ENCODE measurements around the gene TASOR2. TPM values are rescaled to one million over a fixed set of nuclear protein-coding genes. Genes with fewer than 3 reads are reported as not detected.

Gene TASOR2
- polyA plus RNA-seq, 10 donors, result 24.9 to 38.7 (median 34.1) TPM

DNA sequence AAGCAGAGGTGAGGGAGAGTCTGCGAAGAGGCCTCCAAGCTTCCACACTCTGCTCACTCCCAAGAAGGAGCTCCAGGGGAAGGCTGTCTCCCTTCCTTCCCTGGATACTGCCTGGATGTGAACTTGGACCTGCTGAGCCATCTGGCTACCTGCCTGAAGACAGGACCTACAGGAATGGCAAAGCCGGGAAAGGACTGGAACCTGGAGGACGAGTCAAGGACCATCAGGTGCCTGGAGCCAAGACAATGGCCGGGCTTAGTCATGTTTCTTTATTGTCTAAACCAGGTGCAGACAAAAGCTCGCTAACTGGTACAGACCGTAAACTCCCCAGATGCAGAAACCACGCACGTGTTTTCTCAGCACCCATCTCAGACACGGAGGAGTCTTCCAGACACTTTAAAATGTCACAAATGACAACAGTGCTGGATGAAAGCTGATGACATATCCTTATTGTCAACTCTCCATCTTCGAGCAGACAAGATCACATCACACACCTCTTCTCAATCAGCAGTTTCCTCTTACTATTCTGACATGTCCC is 30.4 kb upstream of the TASOR2 start:
- no peak for DNase-seq

DNA sequence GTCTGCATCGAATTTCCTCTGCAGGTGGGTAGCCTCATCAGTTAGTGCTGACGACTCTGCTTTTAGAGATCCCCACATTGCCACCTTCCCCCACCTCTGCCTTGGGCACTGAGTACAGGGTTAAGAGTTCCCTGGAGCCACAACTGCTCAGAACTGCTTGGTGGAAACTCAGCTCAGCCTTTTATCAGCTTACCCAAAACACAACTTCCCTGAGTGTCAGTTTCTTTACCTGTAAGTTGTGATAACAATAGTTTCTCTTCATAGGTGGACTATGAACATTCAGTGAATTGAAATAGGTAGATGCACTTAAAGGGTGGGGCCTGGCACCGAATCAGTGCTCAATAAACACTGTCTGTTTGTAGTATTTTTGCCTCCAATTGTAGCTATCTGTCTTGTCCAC is 29.5 kb upstream of the TASOR2 start:
- no peak for DNase-seq

DNA sequence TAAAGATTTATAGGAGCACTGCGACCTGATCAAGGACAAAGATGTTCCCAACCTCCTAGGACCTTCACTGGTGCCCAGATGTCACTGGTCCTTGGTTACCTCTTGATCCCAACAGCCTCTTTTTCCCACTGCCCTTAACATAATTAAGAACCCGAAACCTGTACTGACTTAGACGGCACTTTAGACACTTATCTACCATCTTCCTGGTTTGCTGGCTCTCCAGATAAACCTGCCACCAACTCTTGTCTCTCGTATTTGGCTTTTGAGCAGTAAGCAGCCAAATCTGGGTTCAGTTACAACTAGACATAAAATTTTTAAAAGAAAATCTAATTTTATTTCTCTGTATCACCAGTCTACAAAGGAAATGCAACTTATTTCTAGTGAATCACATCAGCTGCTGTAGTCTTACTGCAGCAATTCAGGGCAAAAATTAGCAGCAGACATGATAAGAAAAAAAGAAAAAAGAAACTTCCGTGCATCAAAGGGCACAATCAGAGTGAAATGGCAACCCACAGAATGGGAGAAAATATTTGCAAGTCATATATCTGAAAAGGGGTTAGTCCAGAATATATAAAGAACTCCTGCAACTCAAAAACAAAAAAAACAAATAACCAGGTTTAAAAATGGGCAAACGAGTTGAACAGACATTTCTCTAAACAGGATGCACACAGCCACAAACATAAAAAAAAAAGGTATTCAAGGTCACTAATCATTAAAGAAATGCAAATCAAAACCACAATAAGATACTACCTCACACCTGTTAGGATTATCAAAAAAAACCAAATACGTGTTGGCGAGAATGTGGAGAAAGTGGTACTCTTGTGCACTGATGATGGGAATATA is 27.7 kb upstream of the TASOR2 start:
- no peak for DNase-seq

DNA sequence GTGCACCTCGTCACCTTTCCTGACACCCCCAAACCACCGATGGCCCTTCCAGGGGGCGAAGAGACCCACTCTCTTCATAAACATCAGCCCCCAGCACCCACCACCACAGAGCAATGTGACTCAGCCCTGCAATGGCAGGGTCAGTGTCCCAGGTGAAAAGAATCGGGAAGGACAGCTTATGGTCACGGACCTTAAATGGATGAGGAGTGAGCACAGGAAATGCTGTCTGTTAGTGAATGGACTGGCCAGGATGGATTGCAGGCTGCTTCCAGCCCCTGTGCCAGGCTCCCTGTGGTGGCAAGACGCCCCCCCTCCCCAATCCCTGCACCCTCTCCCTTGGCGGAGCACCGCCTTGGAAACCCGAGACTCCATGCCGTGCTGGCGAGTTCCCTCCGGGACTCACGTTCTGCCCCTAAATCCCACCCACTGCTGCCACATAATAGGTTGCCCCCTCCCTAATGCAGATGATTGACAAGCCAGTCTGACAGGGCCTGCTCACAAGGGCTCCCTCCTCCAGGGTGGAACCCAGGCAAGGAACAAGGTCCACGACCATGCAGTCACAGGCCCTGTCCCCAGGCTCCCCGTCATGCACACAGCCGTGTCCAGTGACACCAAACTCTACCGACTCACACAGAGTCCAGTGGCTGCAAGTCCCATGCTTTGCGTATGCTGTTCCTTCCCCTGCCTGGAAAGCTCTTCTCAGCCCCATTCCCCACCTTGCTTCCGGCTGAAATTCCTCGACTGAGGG is 25.6 kb upstream of the TASOR2 start:
- no peak for DNase-seq

DNA sequence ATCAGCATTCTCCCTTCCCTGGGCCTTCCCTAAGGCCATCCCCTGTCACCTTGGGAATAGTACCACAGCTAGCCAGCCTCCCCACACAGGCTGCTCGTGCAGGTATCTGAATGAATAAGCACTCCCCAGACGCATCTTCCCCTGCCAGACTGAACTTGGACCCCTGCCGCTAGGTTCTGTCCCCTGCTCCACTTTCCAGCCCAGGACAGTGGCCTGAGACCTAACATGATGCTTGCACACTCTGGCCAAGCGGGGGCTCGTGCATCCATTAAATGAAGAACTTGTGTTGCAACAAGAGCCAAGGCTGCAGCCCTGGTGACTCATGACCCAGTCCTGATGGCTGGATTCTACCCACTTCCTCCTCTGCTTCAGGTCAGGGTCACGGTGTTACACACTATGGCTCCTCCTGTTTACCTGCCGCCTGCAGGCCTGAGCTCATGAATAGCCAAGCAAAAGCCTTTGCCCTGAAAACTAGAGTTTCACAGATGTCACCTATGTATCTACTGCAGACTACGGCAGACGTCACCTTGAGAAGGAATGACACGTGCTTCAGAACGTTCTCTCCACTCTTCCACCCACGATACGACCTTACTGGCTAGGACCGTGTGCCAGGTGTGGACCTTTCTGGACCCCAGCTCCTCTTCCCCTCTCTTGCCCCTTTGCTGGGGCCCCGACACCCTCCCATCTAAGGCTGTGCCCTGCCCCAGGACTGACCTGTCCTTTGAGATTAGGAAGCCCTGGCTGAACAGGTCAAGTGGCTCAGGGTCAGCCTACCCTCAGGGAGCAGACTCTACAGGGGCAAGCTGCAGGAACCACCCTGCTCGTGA is 24.7 kb upstream of the TASOR2 start:
- no peak for DNase-seq

DNA sequence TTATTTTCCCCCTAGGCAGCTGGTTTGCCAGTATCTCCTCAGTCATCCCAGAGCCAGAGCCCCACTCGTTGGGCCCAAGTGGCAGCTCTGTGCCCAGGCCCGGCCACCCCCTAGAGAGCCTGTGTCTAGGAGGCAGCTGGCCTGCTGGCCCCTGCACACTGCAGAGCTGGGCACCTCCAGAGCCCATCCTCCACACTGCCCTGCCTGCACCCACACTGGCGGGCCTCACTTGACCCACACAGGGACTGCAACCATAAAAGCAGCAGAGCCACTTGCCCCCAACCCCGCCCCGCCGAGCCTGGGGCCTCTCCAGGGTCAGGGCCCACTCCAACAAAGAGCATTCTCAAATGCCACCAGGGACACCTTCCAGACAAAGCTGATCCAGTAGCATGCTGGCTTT is 23.6 kb upstream of the TASOR2 start:
- DNase-seq, result no peak

DNA sequence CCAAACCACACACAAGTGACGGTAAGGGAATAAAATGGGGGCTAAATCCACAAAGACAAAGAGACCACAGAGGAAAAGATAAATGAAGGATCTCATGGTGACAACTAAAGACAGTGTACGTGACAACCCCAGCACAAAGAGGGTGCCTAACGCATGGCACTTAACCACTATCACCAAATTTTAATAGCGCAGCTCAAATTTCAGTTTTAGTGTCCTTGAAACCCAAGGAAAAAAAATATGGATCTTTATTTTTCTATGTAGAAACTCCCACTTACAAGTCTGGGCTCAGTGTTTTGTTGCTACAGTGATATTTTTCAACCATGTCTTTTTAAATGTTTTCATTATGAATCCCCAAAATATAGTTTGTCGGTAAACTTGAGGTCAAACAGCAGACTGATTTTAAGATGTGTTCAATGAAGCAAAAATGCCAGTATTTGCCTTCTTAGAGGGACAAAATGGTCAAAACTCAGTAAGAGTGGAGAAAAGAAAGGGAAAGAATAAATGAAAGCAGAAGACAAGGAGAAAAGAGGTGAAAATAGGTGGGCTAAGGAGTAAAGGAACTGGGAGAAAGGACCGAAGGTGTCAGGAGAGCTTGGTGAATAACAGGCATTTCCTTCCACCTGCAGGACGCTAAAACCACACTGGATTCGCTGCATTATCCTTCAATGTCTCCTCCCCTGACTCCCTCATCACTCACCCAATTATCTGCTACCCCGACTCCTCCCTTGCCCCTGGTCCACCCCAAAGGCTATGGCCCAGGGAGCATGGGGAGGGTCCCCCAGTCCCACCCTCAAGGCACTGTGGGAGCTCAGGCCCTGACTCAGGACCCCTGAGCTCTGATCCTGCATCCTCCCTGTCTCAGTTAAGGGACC is 21.7 kb upstream of the TASOR2 start:
- no peak for DNase-seq

DNA sequence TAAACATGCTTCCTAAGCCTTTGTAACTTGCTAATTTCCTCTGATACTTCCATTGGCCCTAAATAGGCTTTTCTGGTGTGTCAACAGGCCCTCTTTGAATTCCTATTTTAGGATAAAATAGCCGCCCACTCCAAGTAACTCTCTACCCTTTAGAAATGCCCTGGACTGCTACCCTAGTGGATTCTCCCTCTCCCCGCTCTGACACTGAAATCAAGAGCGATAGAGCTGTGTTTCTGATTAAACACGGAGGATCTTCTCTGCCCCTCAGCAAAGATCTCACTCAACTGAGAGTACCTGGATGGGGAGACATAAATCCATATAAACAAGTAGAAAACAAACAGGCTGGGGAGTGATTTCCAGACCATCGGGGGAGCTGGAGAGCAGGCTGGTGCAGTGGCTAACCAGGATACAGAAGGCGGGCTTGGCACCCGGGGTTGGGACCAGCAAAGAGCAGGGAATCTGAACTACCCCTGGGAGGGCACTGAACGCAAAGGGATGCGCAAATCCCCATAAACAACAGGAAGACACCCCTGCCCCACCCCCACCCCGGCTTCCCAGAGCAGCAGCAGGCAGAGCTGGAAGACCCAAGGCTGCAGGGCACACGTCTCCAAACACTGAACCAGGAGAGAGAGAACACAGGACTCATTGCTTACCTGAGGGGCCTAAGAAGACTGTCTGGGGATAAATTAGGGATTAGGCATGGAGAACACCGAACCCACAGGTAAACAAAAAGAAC is 20.8 kb upstream of the TASOR2 start:
- no peak for DNase-seq

DNA sequence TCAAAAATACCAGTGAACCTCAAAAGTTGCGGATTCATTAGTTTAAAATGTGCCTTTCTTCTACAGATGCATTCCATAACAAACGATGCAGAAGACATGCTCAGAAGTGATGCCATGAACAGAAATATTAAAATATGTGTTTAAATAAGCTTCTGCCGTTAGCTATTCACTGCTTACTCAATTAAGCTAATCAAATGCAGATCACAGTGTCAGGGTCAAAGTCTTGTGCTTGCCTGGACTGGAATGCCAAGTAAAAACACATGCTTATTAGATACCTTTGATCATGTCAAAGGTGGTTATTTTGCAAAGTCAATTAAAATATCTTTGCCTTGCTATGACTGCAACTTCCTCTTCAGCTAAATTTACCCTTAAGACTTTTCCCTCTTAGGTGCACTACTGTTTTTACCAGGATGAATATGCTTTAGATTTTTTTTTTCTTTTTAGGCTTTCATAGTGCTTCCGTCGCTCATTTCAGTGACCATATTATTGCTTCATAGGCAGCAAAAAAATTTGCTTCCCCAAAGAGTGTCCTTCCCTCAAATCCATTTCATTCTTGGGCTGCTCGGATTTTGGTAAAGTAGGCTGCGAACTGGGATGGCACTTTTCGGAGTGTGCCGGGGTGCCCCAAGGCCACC is 19.1 kb upstream of the TASOR2 start:
- DNase-seq, result no peak

DNA sequence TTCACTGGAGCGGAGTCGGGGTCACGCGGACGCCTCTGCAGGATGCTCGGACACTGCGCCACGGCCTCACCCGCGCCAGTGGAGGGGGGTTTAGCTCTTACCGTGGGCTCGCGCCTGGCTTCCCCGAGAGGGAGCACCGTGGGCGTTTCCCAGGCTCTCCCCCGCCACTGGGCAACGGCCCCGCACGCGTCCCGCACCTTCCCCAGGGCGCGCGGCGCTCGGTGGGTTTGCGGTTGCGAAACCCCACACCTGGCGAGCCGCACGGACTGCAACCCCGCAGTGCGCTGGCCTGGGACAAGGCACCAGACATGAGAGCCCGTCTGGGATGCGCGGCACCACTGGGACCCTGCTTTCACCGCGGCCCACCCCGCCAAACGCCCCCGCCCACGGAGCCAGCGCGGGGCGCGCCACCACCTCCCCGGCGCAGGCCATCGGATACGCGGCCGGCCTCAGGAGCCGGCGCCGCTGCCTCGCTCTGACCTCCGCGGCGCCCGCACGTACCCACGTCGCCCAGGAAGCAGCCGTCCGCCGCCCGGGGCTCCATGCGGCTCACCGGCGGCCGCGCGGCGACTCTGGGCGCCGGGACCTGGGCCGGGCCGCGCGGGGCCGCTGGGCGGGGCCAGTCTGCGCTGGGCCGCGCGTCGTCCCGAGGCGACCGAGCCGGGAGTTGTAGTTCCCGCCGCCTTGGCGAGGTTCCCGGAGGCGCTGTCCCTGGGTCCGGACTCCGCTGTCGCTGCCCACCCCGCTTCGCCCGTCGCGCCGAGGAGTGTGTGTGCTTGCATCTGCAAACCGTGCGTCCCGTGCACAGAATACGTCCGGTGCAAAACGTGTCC is 18.4 kb upstream of the TASOR2 start, which contains the start of gene ASB13:
Gene ASB13 (minus strand): TSS at position 588 of the 833 bp plus-strand sequence. CDS start 44 bp downstream, at position 544.
- peak in 2 of 3 donors; percentile 73 to 83 for DNase-seq

DNA sequence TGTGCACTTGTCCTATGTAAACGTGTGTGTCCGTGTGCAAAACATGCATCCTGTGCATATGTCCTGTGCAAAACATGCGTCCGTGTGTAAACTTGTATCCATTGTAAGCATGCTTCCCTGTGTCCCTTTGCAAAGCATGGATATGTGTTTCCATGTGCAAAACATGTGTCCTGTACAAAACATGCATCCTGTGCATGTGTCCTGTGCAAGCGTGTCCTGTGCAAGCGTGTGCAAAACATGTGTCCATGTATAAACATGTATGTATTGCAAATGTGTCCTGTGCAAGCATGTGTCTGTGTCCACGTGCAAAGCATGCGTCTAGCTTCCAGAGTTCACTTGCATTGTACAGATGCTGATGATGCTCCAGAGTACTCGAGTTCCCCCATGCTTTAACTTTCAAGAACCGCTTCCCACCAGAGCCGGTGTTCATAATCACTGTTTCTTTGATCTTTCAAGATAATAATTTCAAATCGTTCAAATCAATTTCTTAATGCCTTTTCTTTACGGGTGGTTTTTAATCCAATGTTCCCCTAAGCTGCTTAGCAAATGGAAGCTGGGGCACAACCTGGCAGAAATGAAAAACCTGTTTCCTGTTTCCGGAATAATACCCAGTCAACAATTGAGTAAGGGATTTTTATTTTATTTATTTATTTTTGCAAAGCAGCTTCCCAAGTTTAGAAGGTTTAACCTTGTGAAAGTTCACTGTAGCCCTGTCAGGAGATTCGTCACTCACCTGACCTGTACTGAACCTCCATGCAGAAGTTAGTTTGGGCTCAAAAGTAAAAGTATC is 17.6 kb upstream of the TASOR2 start:
- no peak for DNase-seq

DNA sequence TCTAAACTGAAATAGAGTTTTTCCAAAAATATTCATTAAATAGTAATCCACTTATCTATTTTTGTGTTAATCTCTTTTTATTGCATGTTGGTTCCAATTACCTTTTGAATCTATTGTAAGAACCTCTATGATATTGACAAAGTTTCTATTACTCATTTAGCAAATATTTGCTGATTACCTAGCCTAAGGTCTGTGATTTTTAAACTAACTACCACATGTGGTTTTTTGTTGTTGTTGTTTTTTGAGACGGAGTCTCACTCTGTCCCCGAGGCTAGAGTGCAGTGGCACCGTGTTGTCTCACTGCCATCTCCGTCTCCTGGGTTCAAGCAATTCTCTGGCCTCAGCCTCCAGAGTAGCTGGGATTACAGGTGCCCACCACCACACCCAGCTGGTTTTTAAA is 16.2 kb upstream of the TASOR2 start:
- no peak for DNase-seq

DNA sequence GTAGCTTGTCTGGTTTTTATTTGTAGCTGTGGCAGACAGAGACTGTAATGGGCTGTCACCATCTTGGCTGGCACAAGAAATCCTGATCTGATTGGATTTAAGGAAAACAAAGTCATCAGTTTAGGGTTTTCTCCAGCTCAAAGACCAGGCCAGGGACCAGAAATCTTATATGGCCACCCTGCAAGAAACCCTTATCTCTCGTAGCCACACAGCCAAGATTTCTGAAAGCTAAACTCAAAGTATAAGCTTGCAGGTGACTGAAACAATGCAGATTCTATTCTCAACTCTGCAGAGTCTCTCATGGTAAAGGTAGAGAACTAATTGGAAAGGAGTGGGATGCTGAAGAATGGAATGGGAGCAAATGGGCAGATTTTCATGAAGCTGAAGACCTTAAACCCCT is 15.0 kb upstream of the TASOR2 start:
- DNase-seq, result no peak

DNA sequence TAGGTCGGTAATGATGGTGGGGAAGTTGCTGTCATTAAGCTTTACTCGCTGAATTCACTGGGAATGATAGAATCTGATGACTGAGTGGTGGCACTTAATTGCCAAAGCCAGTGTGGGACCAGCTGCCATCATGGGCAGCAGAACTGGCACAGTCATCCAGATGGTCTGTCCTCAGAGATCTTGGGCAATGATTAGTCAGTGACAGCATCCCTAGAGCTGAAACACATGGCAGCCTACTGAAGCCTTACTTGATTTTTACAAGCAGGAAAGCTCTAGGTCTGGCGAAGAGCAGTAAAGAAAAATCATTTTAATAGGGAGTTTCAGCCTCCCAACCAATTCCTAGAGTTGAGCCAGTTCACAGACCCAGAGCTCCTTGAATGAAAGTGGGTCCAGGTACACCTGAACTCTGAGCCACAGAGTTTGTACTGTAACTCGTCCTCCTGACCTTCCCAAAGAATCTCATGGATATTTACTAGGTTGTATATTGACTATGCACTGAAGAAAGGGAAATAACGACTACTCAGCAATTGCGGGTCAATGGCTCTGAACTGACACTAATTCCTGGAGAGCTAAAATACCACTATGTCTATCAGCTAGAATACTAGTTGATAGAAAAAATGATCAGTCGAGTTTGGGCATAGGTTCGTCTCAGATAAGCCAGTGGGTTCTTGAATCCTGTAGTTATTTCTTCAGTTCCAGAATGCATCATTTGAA is 13.8 kb upstream of the TASOR2 start:
- DNase-seq, result no peak

DNA sequence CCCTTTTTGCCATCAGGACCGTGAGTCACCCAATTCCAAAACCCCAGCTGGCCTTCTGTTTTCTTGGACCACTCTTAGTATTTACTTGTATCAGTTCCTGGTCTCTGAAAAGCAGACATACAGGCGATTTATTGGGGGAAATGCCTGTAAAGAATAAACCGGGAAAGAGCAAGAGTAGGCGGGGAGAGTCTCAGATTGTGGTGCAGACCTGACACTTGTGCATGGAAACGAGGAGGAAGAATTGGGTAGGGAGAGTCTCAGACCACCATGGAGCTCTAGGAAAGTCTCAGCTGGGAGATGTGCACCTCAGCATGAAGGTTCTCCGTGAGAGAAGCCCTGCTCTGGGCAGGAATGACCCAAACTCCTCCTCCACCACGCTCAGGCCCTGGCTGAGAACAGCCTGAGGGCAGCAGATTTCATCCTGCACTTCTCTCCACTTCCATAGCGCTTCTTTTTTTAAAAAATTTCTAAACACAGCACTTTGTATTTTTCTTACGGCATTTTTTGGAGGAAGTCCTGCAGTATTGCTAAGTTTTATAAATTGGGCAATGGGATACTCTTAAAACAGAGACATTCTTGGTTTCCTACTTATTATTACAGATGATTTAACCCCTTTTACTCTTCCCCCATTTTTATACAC is 6.1 kb upstream of the TASOR2 start:
- no peak for DNase-seq

DNA sequence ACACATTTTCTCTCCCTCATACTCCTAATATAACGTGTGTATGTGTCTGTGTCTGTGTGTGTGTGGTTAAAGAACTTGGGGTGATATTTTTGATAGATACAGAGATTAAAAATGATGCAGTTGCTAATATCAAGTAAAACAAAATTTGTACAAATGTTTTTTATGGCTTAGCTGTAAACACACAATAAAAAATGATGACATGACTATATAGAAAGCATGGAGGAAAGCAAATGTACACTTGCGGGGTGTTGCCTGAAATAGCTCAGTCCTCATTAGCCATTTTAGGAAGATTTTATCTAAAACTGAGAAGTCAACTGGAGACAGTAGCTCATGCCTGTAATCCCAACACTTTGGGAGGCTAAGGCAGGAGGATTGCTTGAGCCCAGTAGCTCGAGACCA is 5.6 kb upstream of the TASOR2 start:
- no peak for DNase-seq

DNA sequence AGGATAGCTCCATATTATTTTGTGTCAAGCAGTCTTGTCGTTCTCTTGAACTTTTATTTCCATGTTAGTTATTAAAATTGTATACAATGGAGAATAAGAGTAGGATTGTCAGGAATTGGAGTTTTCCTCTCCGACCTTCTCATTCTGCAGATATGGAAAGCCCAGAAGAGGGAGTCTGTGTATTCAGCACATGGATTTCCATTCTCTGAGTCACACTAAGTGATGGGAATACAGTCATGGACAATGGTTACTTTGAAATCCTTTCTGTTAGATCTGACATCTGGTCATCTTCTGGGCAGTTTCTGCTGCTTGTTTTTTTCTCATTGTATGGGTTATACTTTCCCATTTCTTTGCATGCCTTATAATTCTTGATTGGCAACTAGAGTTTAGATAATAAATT is 5.0 kb upstream of the TASOR2 start:
- DNase-seq, result no peak

Data from muscle of back (tissue), 11 donors.